ENCODE data around the gene DMD. TPM values are rescaled to one million over a fixed set of nuclear protein-coding genes. Genes with fewer than 3 reads are reported as not detected.

DMD gene
- total and polyA plus RNA-seq, 12 donors = 28.5 to 228 (median 168) TPM

GRCh38 chrX:31436424-31436823, 1774.9 kb downstream of the DMD start:
- no peaks in the 10 kb centered on the region for H3K36me3 ChIP-seq
- no peak for DNase-seq
- no peaks in the 10 kb centered on the region for H3K9me3 ChIP-seq
- ATAC-seq = no peak
- H3K4me3 ChIP-seq = no peak overlapping the region
- intact Hi-C loops (cut with DNase I) = no loop called here
- no peaks in the 10 kb centered on the region for H3K4me1 ChIP-seq
- no peak overlapping the region for H3K27ac ChIP-seq
- WGBS, 2 donors = 83% methylated on average over 3 of the region's 3 CpGs
- TF ChIP-seq CTCF (IDR thresholded peaks at IDR 0.05) = no peak
- no peaks in the 10 kb centered on the region for H3K27me3 ChIP-seq

GRCh38 chrX:31435592-31435991, 1775.8 kb downstream of the DMD start:
- peak; percentile 3 to 10 for DNase-seq
- 63 to 78% methylated on average over 7 of the region's 7 CpGs for WGBS, 2 donors

GRCh38 chrX:31433856-31434255, 1777.5 kb downstream of the DMD start:
- Histone ChIP-seq H3K27me3 (no peaks in the 10 kb centered on the region), H3K9me3 (no peaks in the 10 kb centered on the region), H3K4me3 (no peak overlapping the region), H3K36me3 (no peaks in the 10 kb centered on the region), H3K4me1 (no peaks in the 10 kb centered on the region), H3K27ac (no peak overlapping the region)
- 89 to 96% methylated on average over 1 of the region's 1 CpG for WGBS, 2 donors
- no peak for TF ChIP-seq CTCF (IDR thresholded peaks at IDR 0.05)
- intact Hi-C loops (cut with DNase I) = no loop called here
- no peak for DNase-seq
- no peak for ATAC-seq

More at GRCh38 chrX:31435592-31435991, 1775.8 kb downstream of the DMD start:
- intact Hi-C loops (cut with DNase I) = no loop called here
- Histone ChIP-seq H3K27ac (peak overlapping the region in 1 of 10 donors; percentile 1), H3K36me3 (no peaks in the 10 kb centered on the region), H3K27me3 (no peaks in the 10 kb centered on the region), H3K4me3 (no peak overlapping the region), H3K9me3 (no peaks in the 10 kb centered on the region), H3K4me1 (no peaks in the 10 kb centered on the region)
- ATAC-seq = peak in 1 of 8 donors; percentile 29
- no peak for TF ChIP-seq CTCF (IDR thresholded peaks at IDR 0.05)

- WGBS, 2 donors = 95 to 99% methylated on average over 6 of the region's 6 CpGs
Measured at GRCh38 chrX:31429915-31430314, 1781.4 kb downstream of the DMD start.

More at GRCh38 chrX:31429915-31430314, 1781.4 kb downstream of the DMD start:
- Histone ChIP-seq H3K4me3 (no peak overlapping the region), H3K9me3 (no peaks in the 10 kb centered on the region), H3K4me1 (no peaks in the 10 kb centered on the region), H3K27ac (no peak overlapping the region), H3K36me3 (no peaks in the 10 kb centered on the region), H3K27me3 (no peaks in the 10 kb centered on the region)
- ATAC-seq (no peak), DNase-seq (no peak)
- intact Hi-C loops (cut with DNase I) = loop anchor here in 2 of 10 donors (10.0 kb wide), 2 partner anchors 155 to 215 kb away; no protein-coding TSS in a partner anchor
- TF ChIP-seq CTCF (IDR thresholded peaks at IDR 0.05) = no peak
